DOHH2 (cell line): ENCODE data around the gene PGM5.

ENCODE experiments used
- EZH2phosphoT487 ChIP-seq: fragments of 200-600 bp; sonication (generic); IDR thresholded peaks from 2 replicates; pipeline ENCODE4 v1.6.1; 2017; ENCODE audit warnings: borderline replicate concordance, mild to moderate bottlenecking, antibody characterized with exemption, low read length, moderate library complexity, mixed read lengths
- TF ChIP-seq, protein P1 (sequence below): fragments of 200-600 bp; sonication (generic); IDR thresholded peaks from one replicate; pipeline ENCODE4 v1.5.1; 2014; ENCODE audit warnings: antibody characterized with exemption, mild to moderate bottlenecking, low read depth, low read length; ENCODE audit not compliant: poor library complexity, severe bottlenecking

DNA sequence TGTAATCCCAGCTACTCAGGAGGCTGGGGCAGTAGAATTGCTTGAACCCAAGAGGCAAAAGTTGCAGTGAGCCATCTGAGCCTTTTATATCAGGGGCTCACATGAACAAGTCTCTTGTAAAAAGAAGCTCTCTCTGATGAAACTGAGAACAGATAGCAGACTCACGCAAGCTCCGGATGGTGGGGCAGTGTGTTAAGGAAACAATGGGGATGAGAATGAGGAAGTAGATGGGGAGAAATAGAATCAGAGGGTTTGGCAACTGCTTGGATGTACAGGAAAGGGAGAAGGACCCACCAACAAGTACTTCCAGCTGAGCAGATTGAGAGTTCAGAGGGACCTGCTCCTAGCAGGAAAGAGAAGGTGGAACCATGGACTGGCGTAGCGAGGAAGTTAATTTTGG, 165.7 kb downstream of the PGM5 start:
- TF ChIP-seq, protein P1, sequence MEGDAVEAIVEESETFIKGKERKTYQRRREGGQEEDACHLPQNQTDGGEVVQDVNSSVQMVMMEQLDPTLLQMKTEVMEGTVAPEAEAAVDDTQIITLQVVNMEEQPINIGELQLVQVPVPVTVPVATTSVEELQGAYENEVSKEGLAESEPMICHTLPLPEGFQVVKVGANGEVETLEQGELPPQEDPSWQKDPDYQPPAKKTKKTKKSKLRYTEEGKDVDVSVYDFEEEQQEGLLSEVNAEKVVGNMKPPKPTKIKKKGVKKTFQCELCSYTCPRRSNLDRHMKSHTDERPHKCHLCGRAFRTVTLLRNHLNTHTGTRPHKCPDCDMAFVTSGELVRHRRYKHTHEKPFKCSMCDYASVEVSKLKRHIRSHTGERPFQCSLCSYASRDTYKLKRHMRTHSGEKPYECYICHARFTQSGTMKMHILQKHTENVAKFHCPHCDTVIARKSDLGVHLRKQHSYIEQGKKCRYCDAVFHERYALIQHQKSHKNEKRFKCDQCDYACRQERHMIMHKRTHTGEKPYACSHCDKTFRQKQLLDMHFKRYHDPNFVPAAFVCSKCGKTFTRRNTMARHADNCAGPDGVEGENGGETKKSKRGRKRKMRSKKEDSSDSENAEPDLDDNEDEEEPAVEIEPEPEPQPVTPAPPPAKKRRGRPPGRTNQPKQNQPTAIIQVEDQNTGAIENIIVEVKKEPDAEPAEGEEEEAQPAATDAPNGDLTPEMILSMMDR, result no peak
- no peak for TF ChIP-seq EZH2phosphoT487
